ENCODE data around the gene RBM10.

- no peak for TF ChIP-seq KDM1A (CRISPR knock-in tag; IDR thresholded peaks at IDR 0.05)
- TF ChIP-seq ZNF274 (CRISPR knock-in tag; IDR thresholded peaks at IDR 0.05), result no peak
- no peak for TF ChIP-seq IRF1 (CRISPR knock-in tag; IDR thresholded peaks at IDR 0.05; ENCODE audit: low read depth)
- no peak for TF ChIP-seq ZNF234 (CRISPR knock-in tag; conservative IDR thresholded peaks at IDR 0.05)
- no peak for TF ChIP-seq MAX (IDR thresholded peaks at IDR 0.05)
- TF ChIP-seq PHF21A (CRISPR knock-in tag; IDR thresholded peaks at IDR 0.05), result no peak
- no peak for TF ChIP-seq POLR2A (IDR thresholded peaks at IDR 0.05; ENCODE audit: insufficient read depth in 1 of 2, low read depth in 2 of 2, low read length in 2 of 2)
- TF ChIP-seq PBX3 (CRISPR knock-in tag; IDR thresholded peaks at IDR 0.05; ENCODE audit: borderline replicate concordance), result no peak
- no peak for TF ChIP-seq NR3C1 (CRISPR knock-in tag; IDR thresholded peaks at IDR 0.05)
Measured at GRCh38 chrX:47210661-47211425, 65.8 kb downstream of the RBM10 start.

Measured in HepG2 (cell line).